HG03354 (cell line): ENCODE results near the gene TEX22.
"Not testable (repeated sequence)": the region's sequence is repeated elsewhere in the genome, so short reads cannot be mapped to it uniquely, and the experiment has no call there.

Experiments used
- ATAC-seq: cut with Tn5 transposase; IDR thresholded peaks from one replicate; pipeline ENCODE4 v1.9.1; 2021; ENCODE audit warnings: mild to moderate bottlenecking; ENCODE audit not compliant: unreplicated experiment, poor library complexity, severe bottlenecking

TEX22 gene, protein sequence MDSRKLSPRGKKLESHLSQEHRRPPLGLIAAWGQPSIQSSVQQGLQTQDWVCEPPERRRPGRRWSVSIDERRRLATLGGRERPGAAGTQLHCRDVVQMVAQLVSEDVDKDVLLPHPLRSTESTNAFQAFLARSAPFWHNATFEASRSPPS

DNA sequence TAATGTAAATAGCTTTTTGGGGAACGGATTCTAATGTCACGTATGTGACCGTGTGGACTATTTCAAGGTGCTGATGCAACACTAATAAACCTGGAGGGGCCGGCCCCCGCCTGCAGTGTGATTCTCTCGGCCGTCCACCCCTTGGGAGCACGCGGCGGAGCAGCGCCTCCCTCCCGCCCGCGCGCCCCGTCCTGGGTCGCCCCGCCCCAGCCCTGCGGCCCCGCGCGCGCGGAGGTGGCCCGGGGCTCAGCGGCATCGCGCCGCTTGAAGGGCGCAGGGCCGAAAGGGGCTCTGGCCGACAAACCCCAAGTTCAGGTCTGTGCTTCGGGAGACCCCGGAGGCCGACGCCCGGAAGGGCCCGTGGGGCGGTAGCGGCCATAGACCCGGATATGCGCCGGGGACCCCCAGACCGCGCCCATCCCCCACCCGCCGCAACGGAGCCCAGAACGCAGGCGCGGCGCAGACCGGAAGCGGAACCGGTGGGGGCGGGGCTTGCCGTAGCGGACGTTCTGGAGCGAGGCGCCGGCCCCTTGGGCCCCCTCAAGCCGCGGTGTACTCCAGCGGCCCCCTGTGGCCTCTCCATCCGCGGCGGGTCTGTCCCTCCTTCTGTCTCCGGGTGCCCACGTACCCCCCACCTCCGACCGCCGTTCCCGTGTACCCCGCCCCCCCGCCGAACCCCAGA is at the start of gene TEX22:
Gene TEX22 (plus strand): TSS at position 495 of the 682 bp plus-strand sequence. CDS start 803 bp downstream, outside the sequence.
- ATAC-seq: peak; percentile 85

DNA sequence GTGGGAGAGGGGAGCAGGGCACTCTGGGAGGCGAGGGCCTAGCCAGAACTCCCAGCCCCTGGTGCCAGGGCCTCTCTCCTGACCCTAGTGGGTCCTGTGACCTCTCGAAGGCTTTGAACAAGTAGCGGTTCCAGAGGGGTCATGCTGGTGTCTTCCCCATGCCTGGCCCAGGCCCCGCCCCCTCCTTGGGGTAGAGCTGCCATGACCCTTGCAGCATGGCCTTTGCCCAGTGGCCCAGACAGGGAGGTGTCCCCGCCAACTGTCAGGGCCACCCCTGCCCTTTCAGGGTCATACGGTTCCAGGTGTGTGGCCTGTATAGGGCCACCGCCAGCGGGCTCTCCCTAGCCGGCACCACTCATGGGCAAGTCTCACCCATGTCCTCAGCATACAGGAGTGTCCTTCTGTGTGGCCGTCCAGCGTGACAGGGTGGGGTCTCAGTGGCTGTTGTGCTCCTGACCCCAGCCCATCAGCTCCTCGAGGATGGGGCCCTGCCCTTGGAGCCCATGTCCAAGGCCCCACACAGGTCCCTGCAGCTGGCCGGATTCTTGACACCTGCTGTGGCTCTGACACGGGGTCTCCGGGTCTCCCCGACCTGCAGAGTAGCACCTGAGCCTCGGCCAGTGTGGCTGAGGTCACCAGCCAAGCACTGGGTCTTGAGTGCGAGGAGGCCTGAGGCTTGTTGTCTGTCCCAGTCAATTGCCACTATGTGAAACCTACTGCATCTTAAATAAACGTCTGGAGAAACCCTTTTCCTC is 49.2 kb upstream of the TEX22 start:
- ATAC-seq: no peak

DNA sequence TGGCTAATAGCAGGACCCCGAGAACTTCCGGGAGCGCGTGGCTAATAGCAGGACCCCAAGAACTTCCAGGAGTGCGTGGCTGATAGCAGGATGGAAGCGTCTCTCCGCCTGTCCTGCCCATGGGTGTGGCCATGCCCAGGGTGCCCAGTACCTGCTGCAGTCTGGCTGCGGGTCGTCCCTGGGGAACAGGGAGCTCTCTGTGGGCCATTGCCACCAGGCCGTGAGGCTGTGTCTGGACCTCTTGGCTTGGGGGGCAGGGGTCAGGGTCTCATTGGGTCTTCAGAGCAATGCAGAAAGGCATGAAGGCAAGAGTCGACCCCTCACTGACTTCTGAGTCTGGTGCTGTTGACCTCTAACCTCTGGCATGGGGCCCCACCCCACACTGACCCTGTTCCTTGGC is 48.3 kb upstream of the TEX22 start:
- ATAC-seq: no peak

DNA sequence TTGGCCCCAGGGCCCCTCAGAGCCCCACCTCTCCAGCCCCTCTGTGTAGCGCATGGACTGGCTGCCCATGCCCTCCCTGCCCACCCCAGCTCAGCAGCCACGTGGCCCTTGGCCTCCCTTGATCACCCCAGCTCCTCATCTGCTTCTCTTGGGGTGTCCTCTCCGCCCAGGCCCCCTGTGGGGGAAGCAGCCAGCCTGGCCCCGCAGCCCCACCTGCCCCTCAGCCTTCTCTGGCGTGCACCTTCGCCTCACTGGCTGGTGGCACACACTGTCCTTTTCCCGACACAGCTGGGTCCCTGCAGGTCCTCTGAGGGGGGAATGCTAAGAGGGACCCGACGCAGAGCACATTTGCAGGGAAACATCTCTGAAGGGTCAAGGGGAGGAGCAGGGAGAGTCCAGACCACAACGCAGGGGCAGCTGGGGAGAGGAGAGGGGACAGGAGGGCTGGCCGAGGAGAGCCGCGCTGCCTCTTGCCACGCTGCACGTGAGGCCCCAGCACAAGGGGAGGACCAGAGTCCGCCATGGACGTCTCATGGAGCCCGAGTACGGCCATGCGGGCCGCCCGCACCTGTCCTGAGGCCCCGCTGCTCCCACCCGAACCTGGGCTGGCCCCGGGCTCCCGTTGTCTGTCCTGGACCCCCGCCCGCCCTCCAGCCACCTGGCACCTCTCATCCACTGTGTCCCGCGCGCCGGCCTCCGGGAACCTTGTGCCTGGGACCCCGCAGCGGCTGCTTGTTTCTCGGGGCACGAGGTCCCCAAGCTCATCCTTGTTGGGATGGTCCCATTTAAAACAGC is 47.7 kb upstream of the TEX22 start:
- no peak for ATAC-seq

DNA sequence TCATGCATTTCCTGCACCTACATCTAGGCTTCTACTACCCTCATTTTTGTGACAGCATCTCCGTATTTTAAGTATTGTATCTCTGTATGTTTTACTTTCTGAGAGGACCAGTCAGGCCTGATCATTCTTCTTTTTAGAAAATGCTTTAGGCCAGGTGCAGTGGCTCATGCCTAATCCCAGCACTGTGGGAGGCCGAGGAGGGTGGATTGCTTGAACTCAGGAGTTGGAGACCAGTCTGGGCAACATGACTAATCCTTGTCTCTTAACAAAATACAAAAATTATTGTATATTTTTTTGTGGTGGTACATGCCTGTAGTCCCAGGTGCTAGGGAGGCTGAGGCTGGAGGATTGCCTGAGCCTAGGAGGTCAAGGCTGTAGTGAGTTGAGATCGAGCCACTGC is 46.9 kb upstream of the TEX22 start:
- ATAC-seq: no peak

DNA sequence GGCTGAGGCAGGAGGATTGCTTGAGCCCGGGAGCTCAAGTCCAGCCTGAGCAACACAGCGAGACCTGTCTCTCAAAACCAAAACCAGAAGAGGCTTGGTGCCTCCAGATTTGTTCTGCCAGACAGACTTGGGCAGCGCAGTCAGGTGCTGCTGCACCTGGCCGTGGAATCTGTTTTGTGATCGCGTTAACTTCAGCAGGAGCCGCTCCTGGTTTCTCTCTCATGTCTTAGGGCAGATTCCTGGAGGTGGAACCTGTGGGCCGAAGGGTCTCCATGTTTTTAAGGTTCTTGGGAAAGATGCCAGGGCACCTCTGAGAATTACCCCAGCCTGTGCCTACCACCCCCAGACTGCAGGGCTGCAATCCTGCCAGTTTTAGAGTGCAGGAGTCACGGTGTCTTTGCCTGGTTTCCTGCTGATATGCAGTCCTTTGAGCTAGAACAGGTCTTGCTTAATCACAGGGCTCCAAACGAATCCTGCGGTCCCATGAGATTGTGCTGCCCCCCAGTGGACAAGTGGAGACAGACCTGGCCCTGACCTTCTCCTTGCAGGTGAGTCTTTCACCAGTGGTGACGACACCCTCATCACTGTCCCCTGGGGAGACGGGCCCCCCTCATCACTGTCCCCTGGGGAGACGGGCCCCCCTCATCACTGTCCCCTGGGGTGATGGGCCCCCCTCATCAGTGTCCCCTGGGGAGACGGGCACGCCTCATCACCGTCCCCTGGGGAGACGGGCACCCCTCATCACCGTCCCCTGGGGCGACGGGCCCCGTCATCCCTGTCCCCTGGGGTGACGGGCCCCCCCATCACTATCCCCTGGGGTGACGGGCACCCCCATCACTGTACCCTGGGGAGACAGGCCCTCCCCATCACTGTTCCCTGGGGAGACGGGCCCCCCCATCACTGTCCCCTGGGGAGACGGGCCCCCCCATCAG is 46.2 kb upstream of the TEX22 start:
- ATAC-seq: peak; percentile 71

DNA sequence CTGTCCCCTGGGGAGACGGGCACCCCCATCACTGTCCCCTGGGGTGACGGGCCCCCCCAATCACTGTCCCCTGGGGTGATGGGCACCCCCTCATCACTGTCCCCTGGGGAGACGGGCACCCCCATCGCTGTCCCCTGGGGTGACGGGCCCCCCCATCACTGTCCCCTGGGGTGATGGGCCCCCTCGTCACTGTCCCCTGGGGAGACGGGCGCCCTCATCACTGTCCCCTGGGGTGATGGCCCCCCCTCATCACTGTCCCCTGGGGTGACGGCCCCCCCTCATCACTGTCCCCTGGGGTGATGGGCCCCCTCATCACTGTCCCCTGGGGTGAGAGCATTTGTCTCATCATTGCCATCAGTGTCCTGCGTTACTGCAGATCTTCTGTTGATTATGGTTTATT is 45.2 kb upstream of the TEX22 start:
- no peak for ATAC-seq

DNA sequence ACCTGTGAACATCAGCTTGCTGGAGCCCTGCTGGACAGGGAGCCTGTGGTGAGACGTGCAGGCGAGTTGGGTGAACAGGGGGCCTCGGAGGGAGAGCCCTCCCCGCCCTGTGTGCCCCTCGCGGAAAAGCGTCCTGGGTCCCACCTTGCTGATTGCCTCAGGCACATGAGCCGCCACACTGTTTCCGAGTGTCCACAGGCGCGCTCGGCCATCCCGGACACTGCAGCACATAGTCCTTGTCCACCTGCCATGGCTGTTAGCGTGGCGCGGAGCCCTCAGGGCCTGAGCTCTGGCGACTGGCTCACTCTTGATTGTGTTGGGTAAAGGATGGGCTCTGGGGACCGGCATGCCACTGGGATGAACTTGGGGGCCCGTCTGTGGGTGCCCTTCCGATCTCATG is 43.8 kb upstream of the TEX22 start:
- ATAC-seq: no peak

DNA sequence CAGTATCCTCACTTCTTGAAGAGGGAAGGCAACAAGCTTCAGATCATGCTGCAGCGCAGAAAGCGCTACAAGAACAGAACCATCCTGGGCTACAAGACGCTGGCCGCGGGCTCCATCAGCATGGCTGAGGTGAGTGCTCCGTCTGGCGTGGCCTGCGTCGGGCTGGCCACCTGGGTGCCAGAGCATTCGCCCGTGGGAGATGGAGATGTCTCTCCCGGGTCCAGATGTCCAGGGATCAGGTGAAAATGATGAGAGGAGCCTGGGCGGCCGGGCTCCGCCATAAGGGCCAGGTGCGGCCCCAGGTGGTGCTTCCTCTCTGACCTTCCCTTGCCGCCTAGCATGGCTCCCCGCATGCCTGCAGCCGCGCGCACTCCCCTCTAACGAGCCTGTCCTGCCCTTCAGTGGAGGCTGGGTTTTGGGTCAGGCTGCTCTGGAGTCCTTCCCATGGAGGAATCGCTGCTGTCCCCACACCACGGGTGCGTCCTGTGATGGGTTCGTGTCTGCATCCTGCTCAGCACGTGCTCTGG is 43.2 kb upstream of the TEX22 start:
- ATAC-seq: no peak

DNA sequence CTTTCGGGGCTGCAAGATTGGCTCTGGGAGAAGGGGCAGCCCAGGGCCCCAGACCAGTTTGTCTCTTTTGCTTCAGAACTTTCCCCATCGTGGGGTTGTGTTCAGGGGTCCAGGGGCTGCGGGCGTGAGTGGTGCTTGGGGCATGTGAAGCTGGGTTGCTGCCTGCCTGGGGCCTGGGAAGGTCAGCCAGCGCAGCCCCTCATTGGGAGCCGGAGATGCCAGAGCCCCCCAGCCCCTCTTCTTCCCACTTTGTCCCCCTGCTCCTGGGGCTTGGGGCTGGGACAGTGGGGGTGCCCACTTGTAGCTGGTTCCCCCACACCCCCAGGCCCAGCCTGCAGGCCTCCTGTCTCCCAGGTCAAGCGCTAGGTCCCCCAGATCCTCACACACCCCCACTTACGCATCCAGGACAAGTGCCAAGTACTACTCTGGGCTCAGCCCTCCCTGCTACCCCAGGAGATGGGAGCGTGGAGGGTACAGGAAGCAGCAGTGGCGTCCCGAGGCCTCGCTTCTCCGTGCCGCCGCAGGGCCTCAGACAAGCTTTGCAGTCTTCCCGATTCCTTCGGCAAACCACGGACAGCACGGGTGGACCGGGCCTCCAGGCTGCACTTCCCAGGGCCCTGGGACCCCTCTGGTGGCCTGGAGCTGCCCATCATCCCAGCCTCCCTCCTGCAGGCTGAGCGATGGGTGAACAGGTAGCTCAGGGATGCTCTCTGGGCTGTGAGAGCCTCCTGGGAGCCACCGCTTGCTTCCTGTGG is 42.3 kb upstream of the TEX22 start:
- no peak for ATAC-seq

DNA sequence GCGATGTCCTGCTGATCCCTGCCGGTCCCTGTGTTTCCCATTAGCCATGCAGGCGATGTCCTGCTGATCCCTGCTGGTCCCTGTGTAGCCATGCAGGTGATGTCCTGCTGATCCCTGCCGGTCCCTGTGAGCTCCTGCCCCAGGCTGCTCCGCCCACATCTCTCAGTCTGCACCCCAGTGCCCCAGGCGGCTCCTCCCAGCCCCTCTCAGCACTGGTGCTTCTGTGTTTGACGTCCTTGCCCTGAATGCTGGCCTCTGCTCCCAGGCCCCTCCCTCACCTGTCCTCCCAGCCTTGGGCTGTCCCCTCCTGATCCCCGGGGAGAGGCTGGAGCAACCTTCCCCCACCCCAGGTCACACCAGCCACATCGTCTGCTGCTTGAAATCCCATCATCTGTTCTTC is 41.4 kb upstream of the TEX22 start:
- ATAC-seq: no peak

DNA sequence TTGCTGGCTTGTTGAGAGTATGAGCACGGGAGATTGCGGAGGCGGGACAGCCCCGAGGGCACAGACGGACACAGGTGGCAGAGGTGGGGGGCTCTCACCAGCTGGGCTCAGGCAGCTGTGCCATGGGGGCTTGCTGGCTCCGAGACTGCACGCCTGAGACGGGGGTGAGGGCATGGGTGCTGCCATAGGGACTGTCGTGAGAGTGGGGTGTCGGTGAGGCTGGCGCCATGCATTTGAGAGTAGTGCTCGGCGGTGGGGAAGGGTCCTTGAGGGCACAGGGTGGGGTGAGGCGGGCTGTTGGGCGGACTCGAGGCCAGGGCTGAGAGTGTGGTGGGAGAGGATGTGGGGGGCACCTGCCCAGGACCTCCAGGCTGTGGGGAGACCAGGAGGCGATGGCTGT is 40.7 kb upstream of the TEX22 start:
- ATAC-seq: no peak

DNA sequence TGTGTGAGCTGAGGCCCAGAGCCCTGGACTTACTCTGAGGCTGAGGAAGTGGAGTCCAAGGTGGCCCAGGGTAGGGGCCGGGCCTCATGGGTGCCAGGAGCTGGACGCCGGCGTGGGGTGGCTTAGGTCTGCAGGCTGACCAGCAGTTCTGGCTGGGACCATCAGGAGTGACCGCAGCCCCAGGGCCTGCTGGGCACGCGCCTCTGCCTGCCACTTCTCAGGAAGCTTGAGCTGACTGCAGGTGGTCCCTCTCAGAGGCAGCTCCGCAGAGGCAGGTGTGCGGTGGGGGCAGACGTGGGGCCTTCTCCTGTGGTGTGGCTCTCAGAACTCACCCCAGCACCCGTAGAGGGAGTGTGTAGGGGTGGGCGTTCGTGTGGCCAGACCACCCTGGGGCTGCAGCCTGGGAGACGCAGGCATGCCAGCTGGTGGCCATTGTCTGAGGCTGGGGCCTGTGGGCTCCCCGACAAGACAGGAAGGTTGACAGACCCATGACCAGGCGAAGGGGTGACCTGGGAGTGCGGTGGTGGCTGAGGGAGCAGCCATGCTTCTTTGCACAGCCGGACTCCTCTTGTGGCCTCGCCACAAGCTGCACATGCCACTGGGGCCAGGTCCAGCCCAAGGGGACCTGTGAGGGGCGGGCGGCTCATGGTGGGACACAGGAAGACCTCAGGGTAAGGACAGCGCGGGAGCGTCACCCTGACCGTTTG is 40.0 kb upstream of the TEX22 start:
- ATAC-seq: no peak

DNA sequence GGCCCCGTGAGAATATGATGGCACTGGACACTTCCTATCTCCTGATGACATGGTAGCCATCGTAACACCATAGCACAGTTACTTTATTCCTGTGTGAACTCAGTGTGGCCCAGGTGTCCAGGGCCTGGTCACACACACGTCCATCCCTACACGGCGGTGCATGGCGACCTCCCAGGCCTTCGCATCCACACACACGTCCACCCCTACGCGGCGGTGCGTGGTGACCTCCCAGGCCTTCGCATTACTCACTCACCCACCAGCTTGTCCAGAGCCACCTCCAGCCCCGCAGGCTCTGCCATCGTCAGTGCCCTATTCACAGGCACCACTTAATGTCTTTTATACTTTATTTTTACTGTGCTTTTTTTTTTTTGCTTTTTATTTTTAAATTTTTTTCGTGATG is 39.4 kb upstream of the TEX22 start:
- no peak for ATAC-seq

DNA sequence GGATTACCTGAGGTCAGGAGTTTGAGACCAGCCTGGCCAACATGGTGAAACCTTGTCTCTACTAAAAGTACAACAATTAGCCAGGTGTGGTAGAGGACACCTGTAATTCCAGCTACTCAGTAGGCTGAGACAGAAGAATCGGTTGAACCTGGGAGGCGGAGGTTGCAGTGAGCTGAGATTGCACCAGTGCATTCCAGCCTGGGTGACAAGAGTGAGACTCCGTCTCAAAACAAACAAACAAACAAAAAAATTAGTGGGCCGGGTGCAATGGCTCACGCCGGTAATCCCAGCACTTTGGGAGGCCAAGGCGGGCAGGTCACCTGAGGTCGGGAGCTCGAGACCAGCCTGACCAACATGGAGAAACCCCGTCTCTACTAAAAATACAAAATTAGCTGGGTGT is 36.9 kb upstream of the TEX22 start:
- not testable (repeated sequence) for ATAC-seq

DNA sequence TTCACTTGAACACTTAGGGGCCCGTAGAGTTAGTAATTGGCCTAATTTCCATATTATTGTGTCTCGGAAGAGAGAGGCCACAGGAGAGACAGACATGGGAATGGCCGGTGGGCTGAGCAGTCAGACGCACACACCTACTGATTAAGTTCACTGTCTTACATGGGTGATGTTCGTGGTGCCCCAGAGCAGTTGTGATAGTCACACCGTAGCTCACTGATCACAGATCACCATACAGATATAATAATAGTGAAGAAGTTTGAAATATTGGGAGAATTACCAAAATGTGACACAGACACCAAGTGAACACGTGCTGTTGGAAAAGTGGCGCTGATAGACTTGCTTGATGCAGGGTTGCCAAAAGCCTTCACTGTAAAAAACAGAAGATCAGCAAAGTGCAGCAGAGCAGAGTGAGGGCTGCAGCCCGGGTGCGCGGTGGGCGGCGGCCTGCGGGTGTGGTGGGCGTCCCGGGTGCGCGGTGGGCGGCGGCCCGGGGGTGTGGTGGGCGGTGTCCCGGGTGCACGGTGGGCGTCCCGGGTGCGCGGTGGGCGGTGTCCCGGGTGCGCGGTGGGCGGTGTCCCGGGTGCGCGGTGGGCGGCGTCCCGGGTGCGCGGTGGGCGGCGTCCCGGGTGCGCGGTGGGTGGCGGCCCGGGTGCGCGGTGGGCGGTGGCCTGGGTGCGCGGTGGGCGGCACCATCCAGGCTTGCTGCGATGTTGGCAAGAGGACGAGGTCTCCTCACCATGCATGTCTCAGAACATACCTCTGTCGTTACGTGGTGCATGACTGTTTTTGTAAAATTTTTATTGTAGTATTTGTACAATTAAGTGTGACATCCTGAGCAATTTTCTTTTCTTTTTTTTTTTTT is 34.3 kb upstream of the TEX22 start:
- no peak for ATAC-seq

DNA sequence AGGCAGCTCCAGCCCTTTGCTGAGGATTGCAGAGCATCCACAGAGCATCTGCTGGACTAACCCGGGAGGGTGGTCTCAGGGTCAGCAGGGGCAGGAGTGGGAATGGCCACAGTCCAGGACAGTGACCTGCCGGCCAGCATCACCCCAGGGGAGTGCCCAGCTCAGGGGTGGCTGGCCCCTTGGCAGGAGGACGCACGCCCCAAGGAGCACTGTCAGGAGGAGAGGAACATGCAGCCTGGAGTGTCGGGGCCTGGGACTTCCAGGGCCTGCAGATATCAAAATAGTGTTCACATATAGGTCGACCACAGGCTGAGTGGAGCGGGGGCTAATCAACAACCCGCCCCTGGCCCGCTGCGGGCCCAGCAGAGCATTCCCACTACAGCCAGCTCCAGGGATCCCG is 33.2 kb upstream of the TEX22 start:
- ATAC-seq: no peak
